Endothelial cell of umbilical vein (primary cell): Measurements from ENCODE around the gene PHLPP1. TPM values are rescaled to one million over a fixed set of nuclear protein-coding genes. Genes with fewer than 3 reads are reported as not detected.

Experiments used
- BruUV-seq: library from RNA; stranded (reverse); fragments of 400-500 nt; replicated peaks from 2 replicates; lab custom pipeline; 2021; lab: Mats Ljungman, UMichigan
- CTCF ChIA-PET: fragments of 300-600, 350-600 bp; sonication (Branson Sonifier 250); formaldehyde crosslinking; loops from one replicate; lab custom pipeline; 2021; ENCODE audit warnings: antibody characterized with exemption, inconsistent platforms; lab: Charles Lee
- POLR2A ChIA-PET: fragments of 300-600, 350-600 bp; sonication (Branson Sonifier 250); formaldehyde crosslinking; loops from one replicate; lab custom pipeline; 2021; ENCODE audit warnings: antibody characterized with exemption, inconsistent platforms; lab: Charles Lee
- DNase-seq: peaks from one replicate; pipeline ENCODE4 v3.0.0-alpha.2; 2011; ENCODE audit warnings: low read depth, low spot score
- FAIRE-seq: peaks from 2 replicates; lab custom pipeline; 2011; peaks lifted over from hg19 to GRCh38; lab: Jason Lieb, UNC
- H2AFZ ChIP-seq: 2 replicates; pipeline ENCODE4 v1.6.0; 2012; ENCODE audit warnings: low read depth, low read length, control low read depth, inconsistent platforms
- H3K27ac ChIP-seq: 2 replicates; pipeline ENCODE4 v1.5.1; 2011; ENCODE audit warnings: low read depth, mild to moderate bottlenecking, control low read depth, low read length, moderate library complexity; ENCODE audit not compliant: insufficient read depth
- H3K27me3 ChIP-seq, 2 experiments: 2 replicates each; pipeline versions ENCODE4 v1.6.0 to v1.6.1; 2011; ENCODE audit warnings: low read length in 2 of 2, mixed read lengths in 1 of 2; ENCODE audit not compliant: control insufficient read depth in 2 of 2, insufficient read depth in 2 of 2
- H3K36me3 ChIP-seq, 2 experiments: 2 replicates in 1 of 2; 3 replicates in 1 of 2; pipeline ENCODE4 v1.5.1; 2011; ENCODE audit warnings: low read length in 2 of 2, mild to moderate bottlenecking in 1 of 2, moderate library complexity in 1 of 2; ENCODE audit not compliant: control insufficient read depth in 2 of 2, insufficient read depth in 2 of 2; ENCODE audit errors: extremely low read depth in 1 of 2
- H3K4me1 ChIP-seq: 3 replicates; pipeline ENCODE4 v1.5.1; 2011; ENCODE audit warnings: mild to moderate bottlenecking, low read length; ENCODE audit not compliant: control insufficient read depth, insufficient read depth; ENCODE audit errors: extremely low read depth
- H3K4me2 ChIP-seq: 2 replicates; pipeline ENCODE4 v1.6.1; 2011; ENCODE audit warnings: low read length, control low read depth, mixed read lengths; ENCODE audit not compliant: insufficient read depth
- H3K4me3 ChIP-seq, 3 experiments: fragments of 200-600 bp in 1 of 3; sonication (generic), shearing (Covaris generic) in 1 of 3; replicated peaks in 1 of 3; 2 replicates each; pipeline ENCODE4 v1.5.1; 2011 to 2016; ENCODE audit warnings: control low read depth in 3 of 3, low read length in 3 of 3, mild to moderate bottlenecking in 2 of 3, inconsistent platforms in 1 of 3, low read depth in 1 of 3, moderate library complexity in 1 of 3; ENCODE audit not compliant: insufficient read depth in 1 of 3
- H3K79me2 ChIP-seq: 2 replicates; pipeline ENCODE4 v1.6.0; 2012; ENCODE audit warnings: low read length, inconsistent platforms; ENCODE audit not compliant: control insufficient read depth, insufficient read depth
- H3K9ac ChIP-seq: replicated peaks from 2 replicates; pipeline ENCODE3; 2011; ENCODE audit warnings: low read length, control low read depth; ENCODE audit not compliant: insufficient read depth; ENCODE audit errors: extremely low read depth
- H3K9me1 ChIP-seq: replicated peaks from 3 replicates; pipeline ENCODE4 v1.6.0; 2011; ENCODE audit warnings: mild to moderate bottlenecking, low read length; ENCODE audit not compliant: control insufficient read depth, insufficient read depth; ENCODE audit errors: extremely low read depth
- H3K9me3 ChIP-seq: replicated peaks from 2 replicates; pipeline ENCODE4 v1.5.1; 2012; ENCODE audit warnings: low read length, inconsistent platforms; ENCODE audit not compliant: control insufficient read depth, insufficient read depth
- H4K20me1 ChIP-seq: replicated peaks from 2 replicates; pipeline ENCODE3; 2011; ENCODE audit warnings: mild to moderate bottlenecking, low read length; ENCODE audit not compliant: control insufficient read depth, insufficient read depth; ENCODE audit errors: extremely low read depth
- CTCF ChIP-seq, 2 donors: IDR thresholded peaks; 1 replicate in 1 of 2; 2 replicates in 1 of 2; pipeline ENCODE4 v1.5.1; 2011; ENCODE audit warnings: low read length in 2 of 2, mild to moderate bottlenecking in 2 of 2, moderate library complexity in 2 of 2, control low read depth in 1 of 2, inconsistent platforms in 1 of 2, low read depth in 1 of 2; ENCODE audit not compliant: insufficient read depth in 1 of 2; ENCODE audit errors: extremely low read depth in 1 of 2
- EZH2 ChIP-seq: IDR thresholded peaks from 2 replicates; pipeline ENCODE4 v1.6.1; 2012; ENCODE audit warnings: borderline replicate concordance, low read depth, mild to moderate bottlenecking, moderate library complexity, low read length, inconsistent platforms; ENCODE audit not compliant: severe bottlenecking
- FOS ChIP-seq: IDR thresholded peaks from 2 replicates; pipeline ENCODE4 v1.6.1; 2011; ENCODE audit warnings: mild to moderate bottlenecking, low read length, moderate library complexity, borderline replicate concordance; ENCODE audit not compliant: insufficient read depth
- GATA2 ChIP-seq: IDR thresholded peaks from 2 replicates; pipeline ENCODE4 v1.7.0; 2011; ENCODE audit warnings: low read depth, mild to moderate bottlenecking, moderate library complexity, mixed read lengths, low read length; ENCODE audit not compliant: insufficient read length, insufficient read depth
- JUN ChIP-seq: IDR thresholded peaks from 2 replicates; pipeline ENCODE4 v1.6.1; 2011; ENCODE audit warnings: borderline replicate concordance, low read depth; ENCODE audit not compliant: insufficient read length, insufficient read depth
- MAX ChIP-seq: IDR thresholded peaks from 2 replicates; pipeline ENCODE4 v1.6.1; 2011; ENCODE audit not compliant: insufficient read depth, insufficient read length
- MYC ChIP-seq: IDR thresholded peaks from one replicate; pipeline ENCODE4 v1.6.1; 2011; ENCODE audit warnings: mild to moderate bottlenecking, low read depth, low read length
- POLR2A ChIP-seq: IDR thresholded peaks from 2 replicates; pipeline ENCODE4 v1.6.1; 2012; ENCODE audit warnings: low read depth, mild to moderate bottlenecking, control low read depth, low read length
- POLR2AphosphoS5 ChIP-seq: IDR thresholded peaks from 2 replicates; pipeline ENCODE4 v1.6.1; 2012; ENCODE audit warnings: low read depth, mild to moderate bottlenecking, control low read depth, low read length, moderate library complexity; ENCODE audit not compliant: insufficient read depth
- dilution Hi-C: fragments of 300-500 bp; cut with MboI; formaldehyde crosslinking; loops from one replicate; pipeline ENCODE4 v1.15.0; 2019; ENCODE audit warnings: low sequenced_read_pairs; ENCODE audit not compliant: extremely low pct_ligation_motif_present
- intact Hi-C: fragments of 100-400 bp; cut with micrococcal nuclease; formaldehyde crosslinking; loops from one replicate; pipeline ENCODE4 v1.10.0; 2022
- polyA plus RNA-seq, 4 experiments: library from polyadenylated mRNA; depleted of rRNA in 3 of 4; stranded (reverse) in 3 of 4; unstranded in 1 of 4; fragments of >200 nt; gene quantifications; 2 replicates each; pipeline versions ENCODE4 v1.2.1 to v1.2.3, GENCODE V29; 2011 to 2012; ENCODE audit warnings: missing spikeins in 1 of 4
- total RNA-seq: library from RNA; stranded (reverse); gene quantifications from 2 replicates; pipeline ENCODE4 v1.2.3, GENCODE V29; 2021

Gene PHLPP1
- total and polyA plus RNA-seq, 2 donors (not counting 3 experiments of a cell fraction or from before 2014, with no cell fraction given) = 4.0 to 10.8 TPM

- H3K4me1 ChIP-seq = peaks cover 2% of the 10 kb centered on the region
- H3K4me2 ChIP-seq = no peak overlapping the region
- peaks cover under 1% of the 10 kb centered on the region for H3K79me2 ChIP-seq
- DNase-seq (no peak), FAIRE-seq (no peak)
- H3K9me1 ChIP-seq = no peaks in the 10 kb centered on the region
- no peaks in the 10 kb centered on the region for H4K20me1 ChIP-seq
- H3K27me3 ChIP-seq = no peaks in the 10 kb centered on the region
- no peaks in the 10 kb centered on the region for H3K9me3 ChIP-seq
- TF ChIP-seq EZH2 (no peak), FOS (no peak), GATA2 (no peak), MYC (no peak), POLR2A (no peak), POLR2AphosphoS5 (no peak), JUN (no peak), CTCF (IDR thresholded peaks at IDR 0.05; ENCODE audit: extremely low read depth in 1 of 2, insufficient read depth in 1 of 2, low read depth in 1 of 2, low read length in 2 of 2) (no peak), MAX (no peak)
- no peak overlapping the region for H3K4me3 ChIP-seq
- intact Hi-C loops = no loop called here
- H3K27ac ChIP-seq = no peak overlapping the region
- BruUV-seq = no TSS peak
- ChIA-PET CTCF (no interaction called here), POLR2A (no interaction called here)
- no peak overlapping the region for H2AFZ ChIP-seq
- no peaks in the 10 kb centered on the region for H3K36me3 ChIP-seq
- no peak overlapping the region for H3K9ac ChIP-seq
- dilution Hi-C loops = no loop called here
Measured at GRCh38 chr18:62744076-62744968, 29.0 kb downstream of the PHLPP1 start.
